Suprapubic skin (tissue), 4 donors: ENCODE results near the gene NAGLU.

Source experiments
- EP300 ChIP-seq: sonication (generic); formaldehyde crosslinking; IDR thresholded peaks from one replicate; pipeline ENCODE4 v1.6.1; 2017; ENCODE audit warnings: antibody characterized with exemption
- POLR2A ChIP-seq, 2 donors: fragments of 450-650 bp; IDR thresholded peaks; one replicate each; pipeline ENCODE4 v1.6.1; 2017; ENCODE audit warnings: antibody characterized with exemption in 2 of 2, mild to moderate bottlenecking in 2 of 2, moderate library complexity in 2 of 2
- POLR2AphosphoS5 ChIP-seq, 3 donors: sonication (generic); formaldehyde crosslinking; IDR thresholded peaks; one replicate each; pipeline ENCODE4 v1.6.1; 2017; ENCODE audit warnings: antibody characterized with exemption in 3 of 3

DNA sequence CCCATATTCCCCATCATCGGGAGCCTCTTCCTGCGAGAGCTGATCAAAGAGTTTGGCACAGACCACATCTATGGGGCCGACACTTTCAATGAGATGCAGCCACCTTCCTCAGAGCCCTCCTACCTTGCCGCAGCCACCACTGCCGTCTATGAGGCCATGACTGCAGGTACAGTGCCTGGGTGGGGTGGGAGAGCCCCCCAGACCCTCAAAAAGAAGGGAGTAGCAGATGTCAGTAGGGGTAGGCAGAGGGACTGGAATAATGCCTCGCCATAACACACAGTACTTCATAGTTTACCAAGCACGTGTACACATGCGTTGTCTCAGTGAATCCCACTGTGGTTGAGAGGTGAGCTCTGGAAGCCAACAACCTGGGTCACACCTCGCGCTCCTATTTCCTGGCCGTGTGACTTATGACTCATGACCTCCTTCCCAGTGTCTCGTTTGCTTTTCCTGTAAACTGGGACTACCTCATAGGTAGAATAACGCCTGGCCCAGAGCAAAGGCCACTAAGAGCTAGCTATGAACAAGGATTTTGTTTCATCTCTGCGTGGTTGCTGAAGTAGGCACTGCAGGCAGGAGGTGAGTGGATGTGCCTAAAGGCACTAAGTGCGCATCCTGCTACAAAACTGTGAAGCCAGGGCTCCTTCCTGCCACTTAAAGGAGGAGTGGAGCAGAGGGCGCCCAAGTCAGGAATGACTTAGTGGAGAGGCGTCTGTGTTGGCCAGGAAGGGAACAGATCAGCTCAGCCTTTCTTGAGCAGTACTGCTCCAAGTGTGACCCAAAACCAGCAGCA, 5.2 kb downstream of the NAGLU start:
- TF ChIP-seq POLR2AphosphoS5 (IDR thresholded peaks at IDR 0.05): no peak
- TF ChIP-seq EP300: no peak
- TF ChIP-seq POLR2A (IDR thresholded peaks at IDR 0.05): no peak
